Gastrocnemius medialis (tissue), 4 donors: Measurements from ENCODE around the gene GARS1. TPM values are rescaled to one million over a fixed set of nuclear protein-coding genes. Genes with fewer than 3 reads are reported as not detected.

ENCODE experiments used
- ATAC-seq, 2 donors: fragments of 150-250 bp; one replicate each; pipeline ENCODE4 v1.9.1; 2016
- DNase-seq, 2 donors: peaks; one replicate each; pipeline ENCODE4 v3.0.0-alpha.2; 2019
- H3K27ac ChIP-seq, 4 donors: fragments of 200-600 bp; sonication (generic); 1 replicate in 1 of 4; 2 replicates in 3 of 4; pipeline ENCODE4 v1.5.1; 2016 to 2018; ENCODE audit warnings: mild to moderate bottlenecking in 2 of 4, moderate library complexity in 1 of 4
- H3K27me3 ChIP-seq, 3 donors: fragments of 200-600 bp; sonication (generic) in 2 of 3; 1 replicate in 1 of 3; 2 replicates in 2 of 3; pipeline versions ENCODE4 v1.5.1 to v1.6.0; 2016 to 2019; ENCODE audit warnings: mild to moderate bottlenecking in 1 of 3, moderate library complexity in 1 of 3
- H3K36me3 ChIP-seq, 2 donors: fragments of 200-600 bp; sonication (generic) in 1 of 2; one replicate each; pipeline ENCODE4 v1.5.1; 2017 to 2018
- H3K4me1 ChIP-seq, 2 donors: fragments of 200-600 bp; sonication (generic) in 1 of 2; one replicate each; pipeline ENCODE4 v1.5.1; 2016 to 2017; ENCODE audit warnings: mild to moderate bottlenecking in 2 of 2
- H3K4me3 ChIP-seq, 4 donors: fragments of 200-600 bp; sonication (generic) in 3 of 4; 1 replicate in 1 of 4; 2 replicates in 3 of 4; pipeline ENCODE4 v1.5.1; 2016 to 2019; ENCODE audit warnings: mild to moderate bottlenecking in 2 of 4
- H3K9me3 ChIP-seq, 3 donors: fragments of 200-600 bp; sonication (generic) in 2 of 3; 1 replicate in 1 of 3; 2 replicates in 2 of 3; pipeline ENCODE4 v1.5.1; 2016 to 2019
- CTCF ChIP-seq, 5 experiments: fragments of 450-650 bp in 3 of 5; fragments of 200-600 bp in 2 of 5; sonication (generic) in 2 of 5; IDR thresholded peaks in 4 of 5; conservative IDR thresholded peaks in 1 of 5; 1 replicate in 4 of 5; 2 replicates in 1 of 5; pipeline ENCODE4 v1.5.1; 2016 to 2019; ENCODE audit warnings: antibody characterized with exemption in 5 of 5, mild to moderate bottlenecking in 3 of 5, moderate library complexity in 3 of 5
- POLR2A ChIP-seq, 2 donors: fragments of 450-650 bp; IDR thresholded peaks; one replicate each; pipeline ENCODE4 v1.6.1; 2017; ENCODE audit warnings: antibody characterized with exemption in 2 of 2, mild to moderate bottlenecking in 2 of 2, moderate library complexity in 2 of 2
- in situ Hi-C, 4 donors: fragments of 200-750 bp; cut with MboI; loops; one replicate each; pipeline versions ENCODE4 v1.15.0 to v1.8.0; 2017; ENCODE audit warnings: low sequenced_read_pairs in 4 of 4
- intact Hi-C: fragments of 100-400 bp; cut with DNase I; formaldehyde crosslinking; loops from one replicate; pipeline ENCODE4 v1.15.1; 2023; ENCODE audit warnings: low total_unique reads
- total RNA-seq, 4 donors: library from RNA; depleted of rRNA; stranded (reverse); fragments of >200 nt; gene quantifications; one replicate each; pipeline versions ENCODE4 v1.1.0 to v1.2.3, GENCODE V29; 2016

Gene GARS1
- total RNA-seq, 4 donors from 2014 or later, result 52.1 to 67.7 (median 60.1) TPM

- no peak overlapping the region for H3K27ac ChIP-seq
These were observed 69.7 kb downstream of the GARS1 start for GRCh38 chr7:30664184-30664885.

DNA sequence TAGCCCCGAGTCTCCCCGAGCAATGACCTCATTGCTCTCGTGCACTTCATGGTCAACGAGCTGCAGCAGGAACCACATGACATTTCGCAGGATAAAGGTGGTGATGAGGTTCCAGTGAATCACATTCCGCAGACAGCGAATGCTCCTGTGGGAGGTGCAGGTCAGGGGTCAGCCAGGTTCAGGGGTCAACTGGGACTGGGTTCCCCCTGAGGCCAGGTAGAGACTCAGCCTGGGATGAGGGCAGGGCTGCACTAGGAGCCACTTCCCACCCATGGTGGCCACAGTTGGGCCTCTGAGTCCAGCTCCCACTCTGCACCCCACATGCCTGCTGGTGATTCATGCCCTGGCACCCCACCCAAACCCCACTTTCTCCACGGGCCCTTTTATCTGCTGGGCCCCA lies 70.4 kb downstream of the GARS1 start:
- DNase-seq (no peak), ATAC-seq (no peak)
- Histone ChIP-seq H3K36me3 (no peaks in the 10 kb centered on the region), H3K4me3 (no peak overlapping the region), H3K27ac (no peak overlapping the region), H3K9me3 (no peaks in the 10 kb centered on the region), H3K27me3 (no peaks in the 10 kb centered on the region), H3K4me1 (no peaks in the 10 kb centered on the region)
- in situ Hi-C loops, result no loop called here
- TF ChIP-seq POLR2A (IDR thresholded peaks at IDR 0.05) (no peak), CTCF (IDR thresholded peaks at IDR 0.05 in 4 of 5, conservative IDR thresholded peaks at IDR 0.05 in 1 of 5) (no peak)
- intact Hi-C loops, result no loop called here

More at GRCh38 chr7:30664184-30664885, 69.7 kb downstream of the GARS1 start:
- Histone ChIP-seq H3K4me3 (no peak overlapping the region), H3K4me1 (no peaks in the 10 kb centered on the region), H3K36me3 (no peaks in the 10 kb centered on the region), H3K9me3 (no peaks in the 10 kb centered on the region), H3K27me3 (no peaks in the 10 kb centered on the region)
- ATAC-seq (no peak), DNase-seq (no peak)
- TF ChIP-seq CTCF (IDR thresholded peaks at IDR 0.05 in 4 of 5, conservative IDR thresholded peaks at IDR 0.05 in 1 of 5) (no peak), POLR2A (IDR thresholded peaks at IDR 0.05) (no peak)
- in situ Hi-C loops, result no loop called here
- intact Hi-C loops, result no loop called here

GRCh38 chr7:30665449-30665848 lies 70.8 kb downstream of the GARS1 start:
- no peak for DNase-seq
- H3K36me3 ChIP-seq, result no peaks in the 10 kb centered on the region
- no peaks in the 10 kb centered on the region for H3K9me3 ChIP-seq
- H3K27ac ChIP-seq, result no peak overlapping the region
- no peaks in the 10 kb centered on the region for H3K27me3 ChIP-seq
- no peaks in the 10 kb centered on the region for H3K4me1 ChIP-seq
- H3K4me3 ChIP-seq, result no peak overlapping the region
- ATAC-seq, result no peak
- intact Hi-C loops (no loop called here), in situ Hi-C loops (no loop called here)
- no peak for TF ChIP-seq POLR2A (IDR thresholded peaks at IDR 0.05)
- no peak for TF ChIP-seq CTCF (IDR thresholded peaks at IDR 0.05 in 4 of 5, conservative IDR thresholded peaks at IDR 0.05 in 1 of 5)

DNA sequence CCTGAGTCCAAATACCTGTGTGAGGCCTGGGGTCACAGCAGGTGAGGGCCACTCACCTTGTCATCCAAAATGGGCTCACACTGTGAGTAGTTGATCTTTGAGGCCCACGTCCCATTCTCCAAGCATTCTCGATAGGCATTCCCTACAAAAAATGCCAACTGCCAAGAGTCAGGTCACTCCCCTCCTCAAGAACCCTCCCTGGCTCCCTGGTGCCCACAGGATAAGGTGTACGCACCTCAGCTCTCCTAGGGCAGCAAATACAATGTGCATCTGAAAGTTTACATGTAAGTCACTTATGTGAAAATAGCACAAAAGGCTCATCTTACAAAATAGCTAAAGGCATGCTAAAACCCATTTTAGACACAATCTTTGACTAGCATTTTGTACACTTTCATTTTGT lies 72.5 kb downstream of the GARS1 start:
- no peaks in the 10 kb centered on the region for H3K36me3 ChIP-seq
- no peaks in the 10 kb centered on the region for H3K9me3 ChIP-seq
- H3K27ac ChIP-seq, result no peak overlapping the region
- intact Hi-C loops (no loop called here), in situ Hi-C loops (no loop called here)
- no peak overlapping the region for H3K4me3 ChIP-seq
- no peaks in the 10 kb centered on the region for H3K27me3 ChIP-seq
- ATAC-seq (no peak), DNase-seq (no peak)
- TF ChIP-seq POLR2A (IDR thresholded peaks at IDR 0.05) (no peak), CTCF (IDR thresholded peaks at IDR 0.05 in 4 of 5, conservative IDR thresholded peaks at IDR 0.05 in 1 of 5) (no peak)
- H3K4me1 ChIP-seq, result no peaks in the 10 kb centered on the region

GRCh38 chr7:30668102-30668501 lies 73.4 kb downstream of the GARS1 start:
- DNase-seq (no peak), ATAC-seq (no peak)
- Histone ChIP-seq H3K4me3 (no peak overlapping the region), H3K9me3 (no peaks in the 10 kb centered on the region), H3K27me3 (no peaks in the 10 kb centered on the region), H3K36me3 (no peaks in the 10 kb centered on the region), H3K4me1 (no peaks in the 10 kb centered on the region), H3K27ac (no peak overlapping the region)
- intact Hi-C loops, result no loop called here
- in situ Hi-C loops, result no loop called here
- no peak for TF ChIP-seq CTCF (IDR thresholded peaks at IDR 0.05 in 4 of 5, conservative IDR thresholded peaks at IDR 0.05 in 1 of 5)
- no peak for TF ChIP-seq POLR2A (IDR thresholded peaks at IDR 0.05)
